Stimulated activated CD4-positive, alpha-beta T cell treated with anti-CD3 and anti-CD28 coated beads, Interleukin-4, amount 100 ng/mL, for 24 hours (primary cell): ENCODE data around the gene IL1RAPL1.

Experiments used
- DNase-seq: peaks from one replicate; pipeline ENCODE4 v3.0.0-alpha.2; 2020

IL1RAPL1 gene

GRCh38 chrX:29947225-29947624 is 1360.0 kb downstream of the IL1RAPL1 start:
- DNase-seq: no peak

GRCh38 chrX:29948653-29949052 is 1361.4 kb downstream of the IL1RAPL1 start:
- DNase-seq: no peak

GRCh38 chrX:29952016-29952415 is 1364.8 kb downstream of the IL1RAPL1 start:
- DNase-seq: no peak

GRCh38 chrX:29962061-29962460 is 1374.8 kb downstream of the IL1RAPL1 start:
- DNase-seq: no peak

- DNase-seq: no peak
These were observed 1378.4 kb downstream of the IL1RAPL1 start for GRCh38 chrX:29965634-29966033.

- no peak for DNase-seq
These were observed 1404.8 kb downstream of the IL1RAPL1 start for GRCh38 chrX:29992083-29992482.

- no peak for DNase-seq
These were observed 1418.6 kb downstream of the IL1RAPL1 start for GRCh38 chrX:30005813-30006212.
